Stimulated activated CD4-positive, alpha-beta T cell treated with anti-CD3 and anti-CD28 coated beads, Interleukin-12 subunit alpha, Interleukin-12 subunit beta, amount 100 ng/mL, for 48 hours (primary cell): ENCODE data around the gene SLC6A4.

Experiments
- DNase-seq, 3 donors: peaks; one replicate each; pipeline ENCODE4 v3.0.0-alpha.2; 2020; ENCODE audit warnings: low read depth in 2 of 3, low spot score in 1 of 3

Gene SLC6A4

DNA sequence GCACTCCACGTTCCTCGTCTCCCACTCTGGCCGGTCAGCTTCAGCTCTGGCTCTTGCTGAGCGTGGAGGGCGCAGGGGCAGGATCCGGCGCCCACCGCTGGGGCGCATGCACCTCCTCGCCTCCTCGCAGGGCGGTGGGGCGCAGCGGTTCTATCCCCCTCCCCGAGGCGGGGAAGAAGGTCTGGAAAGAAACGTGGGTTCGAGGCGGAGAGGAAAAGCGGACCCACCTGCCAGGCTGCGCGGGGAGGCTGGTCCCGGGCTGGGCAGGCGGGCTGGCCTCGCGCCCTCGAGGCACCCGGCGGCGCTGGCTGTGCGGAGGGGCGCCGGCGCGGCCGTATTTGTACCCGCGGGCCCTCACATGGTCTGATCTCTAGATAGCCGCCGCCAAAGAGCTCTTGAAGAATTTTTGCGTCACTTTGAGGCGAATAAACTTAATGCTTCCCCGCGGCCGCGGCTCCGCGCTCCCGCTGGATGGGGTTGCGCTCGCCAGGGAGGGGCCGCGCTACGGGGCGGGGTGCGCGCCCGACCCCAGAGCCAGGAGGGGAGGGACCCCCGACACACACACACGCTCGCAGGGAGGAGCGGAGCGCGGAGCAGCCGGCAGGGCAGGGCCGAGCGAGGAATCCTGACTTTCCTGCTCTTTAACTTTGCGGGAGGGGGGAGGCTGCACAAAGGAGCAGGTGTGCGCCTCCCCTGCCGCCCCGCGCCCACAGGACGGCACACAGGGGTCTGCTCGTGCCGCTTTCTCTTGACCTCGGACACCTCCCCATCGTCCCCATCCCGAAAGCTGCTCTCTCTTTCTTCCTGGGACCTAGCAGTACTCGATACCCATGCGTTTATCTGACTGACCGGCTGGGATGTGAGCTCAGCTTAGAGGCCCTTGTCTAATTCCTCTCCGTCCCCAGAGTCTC, at the start of gene SLC6A4:
Gene SLC6A4 (minus strand): TSS at position 312 of the 911 bp plus-strand sequence. CDS start 13,739 bp downstream, outside the sequence.
- DNase-seq: no peak

DNA sequence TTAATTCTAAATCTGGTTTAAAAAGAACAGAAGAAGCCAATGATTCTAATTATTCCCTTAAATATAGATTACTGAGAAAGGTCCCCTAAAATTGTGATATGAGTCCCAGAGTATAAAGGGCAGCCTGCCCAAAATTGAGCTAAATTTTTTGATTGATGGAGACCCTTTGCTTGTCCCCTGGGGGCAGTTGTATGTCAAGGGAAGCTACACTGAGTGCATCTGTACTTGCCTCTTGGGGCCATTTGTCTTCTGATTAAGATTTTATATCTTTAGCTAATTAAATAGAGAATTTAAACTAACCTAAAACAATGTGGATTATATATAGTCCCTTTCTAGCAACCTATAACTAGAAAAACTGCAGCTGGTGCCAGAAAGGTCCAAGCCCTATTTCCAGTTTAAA, 43.7 kb upstream of the SLC6A4 start:
- DNase-seq: no peak

DNA sequence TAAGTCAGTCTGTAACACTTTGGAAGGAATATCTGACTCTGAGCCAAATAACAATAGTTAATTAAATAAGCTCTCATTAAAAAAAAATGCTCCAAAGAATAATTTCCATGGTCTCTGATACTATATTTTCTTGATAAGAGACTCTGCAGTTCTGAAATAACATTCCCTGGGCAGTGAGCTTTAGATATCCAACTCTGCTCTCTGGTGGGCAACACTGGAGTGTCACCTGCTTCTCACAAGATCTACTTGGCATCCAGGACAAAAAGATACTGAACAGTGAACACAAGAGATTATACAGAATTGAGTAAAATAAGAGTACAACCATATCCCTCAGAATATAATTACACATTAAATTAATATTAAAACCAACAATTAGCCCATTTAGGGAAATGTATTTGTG, 42.5 kb upstream of the SLC6A4 start:
- no peak for DNase-seq

DNA sequence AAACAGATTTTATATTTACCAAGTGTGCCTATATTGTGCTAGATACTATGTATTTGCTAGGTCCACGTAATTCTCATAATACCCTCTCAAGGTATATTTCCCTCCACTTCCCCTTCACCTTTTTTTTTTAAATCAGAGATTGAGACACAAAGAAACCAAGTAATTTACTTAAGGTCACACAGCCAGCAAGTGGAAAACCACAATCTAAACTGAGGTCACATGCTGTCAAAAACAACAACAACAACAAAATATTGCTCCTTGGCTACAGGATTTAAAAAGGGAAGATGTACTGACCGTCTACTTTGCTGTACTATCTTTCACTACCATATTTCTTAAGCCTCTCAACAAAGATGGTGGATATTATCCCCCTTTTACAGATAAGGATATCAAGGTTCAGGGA, 40.4 kb upstream of the SLC6A4 start:
- DNase-seq: no peak

DNA sequence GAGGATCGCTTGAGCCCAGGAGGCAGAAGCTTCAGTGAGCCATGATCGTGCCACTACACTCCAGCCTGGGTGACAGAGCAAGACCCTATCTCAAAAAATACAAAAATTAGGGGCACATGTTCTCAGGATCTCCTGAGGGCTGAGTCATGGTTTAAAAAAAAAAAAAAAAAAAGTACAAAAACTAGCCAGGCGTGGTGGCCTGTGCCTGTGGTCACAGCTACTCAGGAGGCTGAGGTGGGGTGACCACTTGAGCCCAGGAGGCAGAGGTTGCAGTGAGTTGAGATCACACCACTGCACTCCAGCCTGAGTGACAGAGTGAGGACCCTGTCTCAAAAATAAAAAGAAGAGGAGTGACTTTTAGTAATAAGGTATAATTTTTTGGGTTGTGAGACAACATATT, 39.4 kb upstream of the SLC6A4 start:
- DNase-seq: no peak

DNA sequence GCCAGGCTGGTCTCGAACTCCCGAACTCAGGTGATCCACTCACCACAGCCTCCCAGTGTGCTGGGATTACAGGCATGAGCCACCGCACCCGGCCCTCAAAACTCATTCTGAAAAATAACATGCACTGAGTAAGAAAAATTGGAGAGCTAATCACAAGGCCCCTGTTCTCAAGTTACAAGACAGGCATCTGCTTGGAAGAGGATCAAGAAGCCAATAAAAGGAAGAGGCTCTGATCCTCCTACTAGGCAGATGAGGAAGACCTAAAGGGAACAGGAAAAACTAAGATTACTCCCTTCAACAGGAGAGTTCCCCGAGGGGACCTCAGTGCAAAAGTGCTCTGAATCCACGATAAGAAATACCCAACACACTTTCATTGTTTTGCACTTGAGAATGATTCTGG, 37.9 kb upstream of the SLC6A4 start:
- no peak for DNase-seq

DNA sequence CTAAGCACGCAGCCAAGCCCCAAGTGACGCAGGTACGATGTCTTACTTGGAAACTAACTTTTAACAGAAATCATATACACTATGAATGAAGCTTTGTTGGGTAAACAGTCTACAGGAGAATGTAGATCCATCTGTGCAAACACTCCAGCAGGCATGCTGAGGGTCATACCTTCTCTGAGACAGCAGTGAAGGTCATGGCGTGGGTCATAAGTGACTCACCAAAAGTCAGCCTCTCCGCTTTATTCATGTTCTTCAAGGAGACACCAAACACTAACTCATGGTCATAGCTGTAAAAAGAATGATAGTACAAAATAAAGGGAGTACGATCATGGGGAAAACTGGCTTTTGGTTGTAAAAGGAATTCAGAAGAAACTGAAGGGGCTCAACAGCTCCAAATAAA, 35.6 kb upstream of the SLC6A4 start:
- DNase-seq: no peak

DNA sequence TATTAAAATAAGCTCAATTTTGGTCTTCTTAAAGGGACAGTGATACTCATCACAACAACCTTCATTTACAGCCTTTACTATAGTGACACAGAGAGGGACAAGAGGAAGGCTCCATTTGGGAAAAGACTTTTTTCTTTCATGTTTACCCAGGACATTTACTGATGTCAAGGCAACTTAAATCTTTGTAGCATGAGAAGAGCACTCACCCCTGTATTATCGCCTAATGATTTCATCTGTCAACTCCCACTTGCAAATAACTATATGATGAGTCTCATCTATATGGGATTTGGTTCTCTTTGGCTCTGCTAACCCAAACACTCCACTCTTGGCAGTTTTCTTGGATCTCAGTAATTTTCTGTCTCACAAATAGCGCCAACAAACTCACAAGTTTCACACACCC, 32.1 kb upstream of the SLC6A4 start:
- no peak for DNase-seq

DNA sequence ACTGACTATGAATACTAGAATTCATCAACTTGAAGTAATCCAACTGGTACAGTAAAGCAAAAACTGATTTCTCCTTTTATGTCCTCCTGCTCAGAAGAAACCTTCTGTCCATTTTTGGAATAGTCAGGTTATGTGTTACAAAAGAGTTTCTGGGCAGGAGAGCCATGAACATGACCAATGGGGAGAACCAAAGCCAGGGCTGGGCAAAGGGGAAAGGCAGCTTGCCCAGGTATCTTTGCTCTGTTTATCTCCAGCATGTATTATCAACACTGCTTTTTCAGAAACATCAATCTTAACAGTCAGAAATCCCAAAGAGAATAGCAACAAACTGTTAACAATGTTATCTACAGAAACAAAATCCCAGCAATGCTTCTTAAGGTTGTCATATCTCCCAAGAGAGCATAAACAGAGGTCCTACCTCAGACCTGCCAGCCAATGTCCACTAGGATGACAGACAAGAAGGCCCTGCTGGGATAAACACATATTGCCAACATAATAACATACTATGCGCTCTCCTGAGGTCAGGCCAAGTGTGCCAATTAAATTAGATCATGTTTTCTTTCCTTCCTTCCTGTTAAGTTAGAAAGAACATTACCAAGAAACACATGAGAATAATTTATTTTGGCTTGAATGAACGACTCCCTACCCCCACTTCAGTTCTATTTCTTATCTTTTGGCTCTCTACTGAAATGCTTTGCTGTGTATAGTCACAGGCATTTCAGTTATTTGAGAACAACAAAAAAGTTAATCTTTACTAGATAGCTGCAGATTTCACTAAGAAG, 28.2 kb upstream of the SLC6A4 start:
- no peak for DNase-seq

DNA sequence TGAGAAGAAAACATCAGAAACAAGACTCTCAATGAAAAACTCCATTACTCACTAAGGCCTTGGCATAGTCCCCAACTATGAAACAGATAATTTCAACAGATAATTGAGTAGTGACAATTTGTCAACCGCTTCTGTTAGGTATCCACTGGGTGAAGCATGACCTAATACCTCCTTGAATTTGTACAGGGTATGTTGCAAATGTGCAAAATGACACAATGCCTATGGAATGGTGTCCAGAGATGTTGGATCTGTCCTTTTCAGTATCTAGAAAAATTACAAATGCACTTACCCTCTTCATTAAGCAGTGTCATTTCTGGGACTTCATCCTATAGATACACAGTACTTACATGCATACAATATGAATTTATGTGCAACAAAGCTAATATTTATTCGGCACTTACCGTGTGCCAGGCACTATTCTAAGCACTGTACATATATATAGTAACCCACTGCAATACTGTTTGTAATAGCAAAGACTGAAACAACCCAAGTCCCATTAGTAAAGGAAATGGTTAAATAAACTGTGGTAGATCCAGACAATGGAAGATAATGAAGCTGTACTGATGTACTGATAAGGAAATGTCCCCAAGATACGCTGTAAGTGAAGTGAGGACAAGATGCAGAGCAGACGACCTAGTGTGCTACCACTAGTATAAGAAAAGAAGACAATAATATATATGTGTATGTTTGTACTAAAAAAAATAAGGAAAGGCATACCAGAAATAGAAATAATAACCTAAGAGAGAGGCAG, 21.4 kb upstream of the SLC6A4 start:
- no peak for DNase-seq

DNA sequence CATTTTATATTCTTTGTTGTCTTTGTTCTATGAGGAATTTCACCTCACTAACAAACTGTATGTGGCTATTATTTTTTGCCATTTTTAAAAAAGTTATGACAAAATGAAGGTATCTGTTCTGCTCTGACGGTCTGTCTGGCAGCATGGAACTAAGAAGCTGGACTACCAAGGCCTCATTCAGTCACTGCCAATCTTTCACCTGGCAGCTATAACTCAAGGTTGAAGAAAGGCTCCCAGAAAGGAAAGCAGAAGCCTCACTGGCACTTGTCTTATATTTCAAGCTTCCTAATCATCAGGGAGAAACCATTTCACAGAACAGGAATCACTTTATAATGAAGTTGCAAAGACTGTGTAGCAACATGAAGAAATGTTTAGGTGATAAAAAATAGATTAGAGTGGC, 18.7 kb upstream of the SLC6A4 start:
- no peak for DNase-seq

DNA sequence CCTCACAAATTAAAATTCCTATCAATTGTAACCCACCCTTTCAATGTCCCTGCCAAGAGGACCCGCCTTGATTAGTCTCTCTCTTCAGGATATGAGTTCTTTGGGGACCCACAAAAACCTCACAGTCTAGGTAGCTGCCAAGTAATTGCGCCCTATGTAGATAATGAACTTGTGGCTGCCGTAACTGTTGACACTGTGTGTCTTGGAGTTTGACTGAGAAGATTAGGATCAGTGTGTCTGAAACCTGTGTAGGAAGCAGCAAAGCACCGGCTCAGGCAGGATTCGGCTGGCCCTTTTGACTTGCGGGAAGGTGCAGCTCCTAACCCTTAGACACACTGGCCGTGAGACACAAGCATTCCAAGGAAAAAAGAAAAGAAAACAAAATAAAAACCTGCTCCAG, 17.8 kb upstream of the SLC6A4 start:
- no peak for DNase-seq

DNA sequence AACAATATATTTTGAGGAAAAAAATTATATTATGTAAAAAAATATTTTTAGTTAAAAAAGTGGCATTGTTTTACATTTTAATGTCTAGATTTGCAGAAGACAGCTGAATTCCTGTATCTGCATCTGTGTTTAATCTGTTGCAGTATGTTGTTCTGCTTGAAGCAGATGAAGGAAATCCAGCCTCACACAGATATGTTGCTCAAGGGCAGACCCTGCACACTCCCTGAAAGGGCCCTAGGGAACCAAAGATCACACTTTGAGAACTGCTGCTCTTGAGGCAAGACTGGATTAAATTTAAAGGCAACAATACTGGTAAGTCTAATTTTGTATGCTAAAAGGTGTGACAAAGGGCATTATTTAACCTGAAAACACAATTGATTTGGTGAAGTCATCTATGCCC, 16.4 kb upstream of the SLC6A4 start:
- no peak for DNase-seq

DNA sequence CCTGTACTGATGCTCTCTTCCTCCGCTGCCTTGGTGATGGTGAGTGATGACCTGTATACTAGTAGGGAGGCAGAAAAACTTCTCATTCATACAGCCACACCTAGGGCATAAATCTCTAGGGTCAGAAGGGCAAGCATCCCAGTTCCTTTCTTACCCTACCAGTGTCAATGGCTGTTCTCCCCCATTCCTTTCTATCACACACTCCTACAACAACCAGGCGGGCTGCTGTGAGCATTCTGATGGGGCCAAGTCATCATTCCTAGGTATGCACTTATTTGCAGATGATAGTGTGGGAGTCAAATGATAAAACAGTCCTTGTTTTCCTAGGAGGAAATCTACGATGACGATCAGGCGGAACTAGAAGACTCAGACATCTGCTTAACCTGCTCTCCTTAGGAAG, 14.0 kb upstream of the SLC6A4 start:
- no peak for DNase-seq

DNA sequence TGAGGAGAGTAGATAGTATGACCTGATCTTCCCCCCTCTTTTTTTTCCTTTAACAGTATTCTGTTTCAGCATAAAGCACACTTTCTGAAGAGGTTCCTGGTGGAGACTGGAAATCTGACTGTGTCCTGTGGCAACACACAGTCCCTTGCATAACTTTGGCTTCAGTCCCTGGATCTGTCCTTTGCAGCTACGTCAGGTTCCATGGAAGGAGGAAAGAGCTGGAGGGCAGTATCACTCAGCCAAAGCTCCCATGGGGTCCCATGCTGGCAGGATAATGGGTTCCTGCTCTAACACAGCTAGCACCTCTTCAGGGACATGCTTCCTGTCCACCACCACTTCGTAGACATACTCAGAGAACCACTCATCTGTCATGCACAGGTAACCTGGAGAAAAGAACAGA, 13.3 kb upstream of the SLC6A4 start:
- DNase-seq: no peak

DNA sequence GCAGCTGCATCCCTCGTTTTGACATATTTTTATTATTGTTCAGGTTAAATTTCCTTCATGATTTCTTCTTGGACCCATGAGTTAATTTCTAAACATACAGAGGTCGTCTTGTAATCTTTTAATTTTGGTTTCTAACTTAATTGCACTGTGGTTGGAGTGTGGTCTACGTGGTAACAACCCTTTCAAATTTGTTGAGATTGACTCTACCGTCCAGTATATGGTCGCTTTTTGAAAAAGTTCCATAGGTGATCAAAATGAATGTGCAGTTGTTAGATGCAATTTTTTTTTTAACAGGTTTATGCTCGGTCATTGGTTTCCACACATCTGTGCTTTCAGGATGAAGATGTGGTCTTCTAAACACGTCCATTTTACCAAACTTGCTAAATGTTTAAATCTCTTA, 11.0 kb upstream of the SLC6A4 start:
- DNase-seq: no peak

DNA sequence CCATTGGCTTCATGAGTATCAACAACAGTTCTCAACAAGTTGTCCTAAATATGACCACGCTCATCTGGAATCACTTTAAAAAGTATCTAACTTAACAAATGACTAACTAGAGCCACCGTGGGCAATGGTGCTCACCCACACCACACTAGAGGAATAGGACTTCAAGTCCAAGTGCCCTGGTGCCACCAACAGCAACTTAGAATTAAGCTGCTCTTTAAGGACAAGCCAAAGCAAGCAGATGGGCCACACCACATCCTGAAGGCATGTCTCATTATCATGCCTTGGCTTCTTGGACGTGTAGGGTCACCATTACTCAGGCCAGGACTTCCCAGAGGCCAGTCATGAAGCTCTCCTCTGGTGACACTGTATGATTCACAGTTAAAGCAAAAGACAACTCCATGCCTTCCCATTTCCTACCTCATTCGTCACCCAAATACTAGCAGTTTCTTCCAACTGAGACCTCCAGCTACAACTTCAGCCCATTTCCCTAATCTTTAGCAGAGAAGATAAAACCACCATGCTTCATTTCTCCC, 9.4 kb upstream of the SLC6A4 start:
- no peak for DNase-seq

DNA sequence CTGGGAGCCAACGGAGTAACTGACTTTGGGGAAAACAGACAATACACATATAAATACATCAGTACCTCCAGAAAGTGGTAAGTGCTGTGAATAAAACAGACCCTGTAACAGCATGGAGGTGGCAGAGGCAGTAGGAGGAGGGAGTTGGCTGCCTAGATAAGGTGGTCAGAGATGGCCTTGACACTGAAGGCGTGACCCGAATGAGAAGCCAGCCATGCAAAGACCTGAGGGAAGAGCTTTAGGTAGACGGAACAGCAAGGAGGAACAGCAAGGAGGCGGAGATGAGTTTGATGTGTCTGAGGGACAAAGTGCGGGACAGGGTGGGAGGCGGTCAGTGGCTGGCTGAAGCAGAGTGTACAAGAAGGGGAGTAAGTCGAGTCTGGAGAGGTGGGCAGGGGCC, 8.1 kb upstream of the SLC6A4 start:
- no peak for DNase-seq

DNA sequence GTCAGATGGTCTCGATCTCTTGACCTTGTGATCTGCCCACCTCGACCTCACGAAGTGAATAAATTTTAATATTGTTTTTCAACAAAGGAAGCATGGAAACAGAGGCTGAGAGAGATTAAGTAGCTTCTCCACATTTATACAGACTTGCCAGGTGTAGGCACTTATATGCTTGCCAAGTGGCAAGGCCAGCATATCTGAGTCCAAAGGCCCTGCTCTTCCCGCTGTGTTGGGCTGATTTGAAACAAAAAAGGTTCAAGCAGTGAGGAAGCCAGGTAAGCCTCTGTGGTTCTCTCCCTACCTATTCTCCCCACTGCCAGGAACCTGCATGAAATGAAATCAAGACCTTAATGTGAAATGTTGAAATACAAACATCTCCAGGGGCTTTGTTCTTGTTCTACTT, 7.5 kb upstream of the SLC6A4 start:
- DNase-seq: no peak

DNA sequence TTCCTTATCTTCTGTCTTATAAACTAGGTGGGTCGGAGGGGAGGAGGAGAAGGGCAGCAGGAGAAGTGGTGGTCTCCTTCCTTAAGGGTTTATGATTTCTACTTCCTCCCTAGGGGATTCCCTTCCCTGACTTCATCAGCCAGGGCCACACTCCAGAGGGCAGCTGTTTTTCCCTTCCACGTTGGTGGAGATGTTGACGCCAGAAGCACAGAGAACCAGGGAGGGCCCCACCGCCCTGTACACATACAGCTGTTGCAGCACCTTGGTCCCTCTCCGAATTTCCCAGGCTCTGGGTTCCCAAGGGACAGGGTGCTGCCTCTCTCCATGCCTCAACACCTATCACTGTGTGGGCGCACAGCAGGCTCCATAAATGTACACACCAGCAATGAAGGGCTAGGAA, 5.6 kb upstream of the SLC6A4 start:
- DNase-seq: no peak

DNA sequence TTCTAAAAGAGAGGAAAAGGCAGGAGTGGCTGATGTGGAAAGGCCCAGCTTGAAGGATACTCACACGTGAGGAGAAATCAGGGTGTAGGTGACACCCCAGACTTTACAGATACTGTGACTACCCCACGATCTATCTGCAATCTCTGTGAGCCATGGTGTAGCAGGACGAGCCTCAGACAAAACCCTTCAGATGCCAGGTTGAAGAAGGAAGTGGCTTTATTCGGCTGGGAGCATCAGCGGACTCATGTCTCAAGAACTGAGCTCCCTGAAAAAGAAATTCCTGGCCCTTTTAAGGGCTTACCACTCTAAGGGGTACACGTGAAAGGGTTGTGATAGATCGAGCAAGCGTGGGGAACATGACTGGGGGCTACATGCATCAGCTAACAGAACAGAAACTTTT, 4.7 kb upstream of the SLC6A4 start:
- DNase-seq: no peak

DNA sequence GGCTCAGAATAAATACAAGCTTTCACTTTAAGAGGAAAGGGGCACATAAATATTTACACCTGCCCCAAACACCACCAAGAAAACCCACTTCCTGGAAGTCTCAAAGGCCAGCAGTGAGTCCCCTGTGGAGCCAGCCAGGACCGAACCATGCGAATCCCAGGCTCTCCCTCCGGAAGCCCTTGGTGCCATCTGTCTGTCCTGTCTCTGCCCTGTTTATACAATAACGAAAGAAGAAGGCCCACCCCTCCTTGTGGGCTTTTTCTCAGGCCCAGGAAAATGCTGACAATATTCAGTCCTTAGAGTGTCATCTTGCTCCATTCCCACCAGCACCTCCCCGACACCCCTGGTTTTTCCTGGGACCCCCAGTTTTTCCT, 3.6 kb upstream of the SLC6A4 start:
- no peak for DNase-seq
